ENCODE results near the gene SMIM35. TPM values are rescaled to one million over a fixed set of nuclear protein-coding genes. Genes with fewer than 3 reads are reported as not detected.

Gene SMIM35
- total RNA-seq, 1 experiment from 2014 or later, result not detected

- no peak overlapping the region for H3K9ac ChIP-seq (ENCODE audit: extremely low read depth, insufficient read length, low read length)
- H2AFZ ChIP-seq (ENCODE audit: low read length), result no peak overlapping the region
- no peak overlapping the region for H2BK12ac ChIP-seq (ENCODE audit: insufficient read length, low read depth, low read length)
- H4K8ac ChIP-seq (replicated peaks; ENCODE audit: insufficient read length, low read depth, low read length), result no peak overlapping the region
- H3K4me1 Mint-ChIP-seq, result peaks cover 4 to 25% of the 10 kb centered on the region in 2 experiments
- no peak overlapping the region for H3K4me2 ChIP-seq (ENCODE audit: insufficient read depth, insufficient read length, low read length)
- H3K14ac ChIP-seq (ENCODE audit: insufficient read depth, low read length), result no peak overlapping the region
- H3K27me3 ChIP-seq (ENCODE audit: insufficient read depth, low read length), result no peaks in the 10 kb centered on the region
- H3K18ac ChIP-seq (ENCODE audit: insufficient read length, low read depth, low read length), result no peak overlapping the region
- no peak overlapping the region for H3T11ph ChIP-seq (ENCODE audit: low read length)
- no peaks in the 10 kb centered on the region for H3K4me1 ChIP-seq (ENCODE audit: insufficient read depth, low read length)
- no peak for DNase-seq
- H2BK5ac ChIP-seq (ENCODE audit: insufficient read length, low read length), result no peak overlapping the region
- H2BK120ac ChIP-seq (ENCODE audit: low read depth, low read length, poor library complexity, severe bottlenecking), result no peak overlapping the region
- H2BK20ac ChIP-seq (ENCODE audit: low read depth, low read length, poor library complexity, severe bottlenecking), result no peak overlapping the region
- no peak overlapping the region for H2BK15ac ChIP-seq (ENCODE audit: low read depth, low read length)
- WGBS (ENCODE audit: extremely low coverage, insufficient read length, low lambda C conversion rate), result no CpG with 5 or more reads among the region's 7 CpGs
- no peaks in the 10 kb centered on the region for H3K79me2 ChIP-seq (ENCODE audit: insufficient read depth, low read length)
- no peaks in the 10 kb centered on the region for H3K36me3 Mint-ChIP-seq (ENCODE audit: insufficient read depth in 1 of 3, low read depth in 3 of 3)
- H3K23ac ChIP-seq (ENCODE audit: insufficient read length, low read depth, low read length), result no peak overlapping the region
- no peak overlapping the region for H3K27ac Mint-ChIP-seq
- no peak overlapping the region for H3K27ac ChIP-seq (ENCODE audit: insufficient read length, low read depth, low read length)
- no peak overlapping the region for H4K5ac ChIP-seq (ENCODE audit: insufficient read length, low read depth, low read length)
- H3K23me2 ChIP-seq (ENCODE audit: insufficient read length, low read depth, low read length, poor library complexity, severe bottlenecking), result no peaks in the 10 kb centered on the region
- no peaks in the 10 kb centered on the region for H4K20me1 ChIP-seq (ENCODE audit: control insufficient read depth, insufficient read depth, insufficient read length)
- no peak for TF ChIP-seq CTCF (conservative IDR thresholded peaks at IDR 0.05)
- no peaks in the 10 kb centered on the region for H3K9me3 ChIP-seq (ENCODE audit: control insufficient read depth, low read depth, low read length)
- H3K27me3 Mint-ChIP-seq (ENCODE audit: low read depth), result peaks cover 14% of the 10 kb centered on the region
- H4K91ac ChIP-seq (ENCODE audit: insufficient read length, low read depth, low read length), result no peak overlapping the region
- H3K9me3 Mint-ChIP-seq, result no peaks in the 10 kb centered on the region
- H3K79me1 ChIP-seq (ENCODE audit: insufficient read depth, low read depth, low read length, poor library complexity, severe bottlenecking), result no peaks in the 10 kb centered on the region
- no peak overlapping the region for H3K56ac ChIP-seq (ENCODE audit: insufficient read length, low read depth, low read length)
- H2AK5ac ChIP-seq (ENCODE audit: insufficient read length, low read length), result no peak overlapping the region
- H3K4ac ChIP-seq (ENCODE audit: low read depth, low read length), result no peak overlapping the region
- no peak overlapping the region for H3K4me3 Mint-ChIP-seq
Observed at GRCh38 chr11:118060869-118061268, 25.9 kb downstream of the SMIM35 start.

Data from H9 (cell line).